HG02840 (cell line): Measurements from ENCODE around the gene B4GALT5.

Experiments used
- ATAC-seq: cut with Tn5 transposase; IDR thresholded peaks from one replicate; pipeline ENCODE4 v1.9.1; 2021; ENCODE audit warnings: mild to moderate bottlenecking, moderate library complexity, moderate number of reproducible peaks; ENCODE audit not compliant: unreplicated experiment, low FRiP score

Gene B4GALT5

GRCh38 chr20:49591217-49591865 is 122.3 kb downstream of the B4GALT5 start:
- ATAC-seq: no peak

GRCh38 chr20:49590163-49591017 is 123.3 kb downstream of the B4GALT5 start:
- no peak for ATAC-seq

- ATAC-seq: no peak
These were observed 123.9 kb downstream of the B4GALT5 start for GRCh38 chr20:49589747-49590146.

- no peak for ATAC-seq
These were observed 126.5 kb downstream of the B4GALT5 start for GRCh38 chr20:49587111-49587570.

GRCh38 chr20:49585585-49586245 is 128.0 kb downstream of the B4GALT5 start:
- ATAC-seq: no peak

GRCh38 chr20:49584418-49585382 is 129.0 kb downstream of the B4GALT5 start:
- no peak for ATAC-seq

- no peak for ATAC-seq
These were observed 129.8 kb downstream of the B4GALT5 start for GRCh38 chr20:49583669-49584417.

GRCh38 chr20:49583343-49583668 is 130.4 kb downstream of the B4GALT5 start:
- no peak for ATAC-seq
